GM21390 (cell line): ENCODE data around the gene ORAI3.
A peak's percentile ranks its signal among the peaks of the same experiment; 100 is the strongest.

ENCODE experiments used
- ATAC-seq: cut with Tn5 transposase; IDR thresholded peaks from one replicate; pipeline ENCODE4 v1.9.1; 2021; ENCODE audit not compliant: unreplicated experiment

ORAI3 gene

GRCh38 chr16:30948667-30949649 lies at the start of gene ORAI3:
ORAI3 (plus strand) TSS chr16:30949068; CDS start chr16:30949290, 222 bp downstream.
- ATAC-seq: peak; percentile 52

- no peak for ATAC-seq
Observed at GRCh38 chr16:30899794-30900193, 49.1 kb upstream of the ORAI3 start.

GRCh38 chr16:30900588-30900987 lies 48.3 kb upstream of the ORAI3 start:
- ATAC-seq: no peak

- ATAC-seq: no peak
Observed at GRCh38 chr16:30901201-30902028, 47.5 kb upstream of the ORAI3 start.

GRCh38 chr16:30902029-30902972 lies 46.6 kb upstream of the ORAI3 start:
- peak; percentile 67 for ATAC-seq

- ATAC-seq: no peak
Observed at GRCh38 chr16:30903002-30903401, 45.9 kb upstream of the ORAI3 start.

GRCh38 chr16:30903596-30903995 lies 45.3 kb upstream of the ORAI3 start:
- ATAC-seq: no peak

- no peak for ATAC-seq
Observed at GRCh38 chr16:30904114-30904780, 44.6 kb upstream of the ORAI3 start.

- ATAC-seq: no peak
Observed at GRCh38 chr16:30907064-30907463, 41.8 kb upstream of the ORAI3 start.

- no peak for ATAC-seq
Observed at GRCh38 chr16:30910427-30911029, 38.3 kb upstream of the ORAI3 start.

- ATAC-seq: no peak
Observed at GRCh38 chr16:30912794-30913412, 36.0 kb upstream of the ORAI3 start.

- no peak for ATAC-seq
Observed at GRCh38 chr16:30914830-30915229, 34.0 kb upstream of the ORAI3 start.

GRCh38 chr16:30918614-30919013 lies 30.3 kb upstream of the ORAI3 start:
- no peak for ATAC-seq

GRCh38 chr16:30920891-30921290 lies 28.0 kb upstream of the ORAI3 start:
- ATAC-seq: no peak

GRCh38 chr16:30921459-30921747 lies 27.5 kb upstream of the ORAI3 start:
- no peak for ATAC-seq

- no peak for ATAC-seq
Observed at GRCh38 chr16:30921748-30922419, 27.0 kb upstream of the ORAI3 start.

GRCh38 chr16:30922420-30922959 lies 26.4 kb upstream of the ORAI3 start:
- ATAC-seq: peak; percentile 61

- peak; percentile 71 for ATAC-seq
Observed at GRCh38 chr16:30922960-30923535, 25.8 kb upstream of the ORAI3 start.
